GM12873 (cell line): Measurements from ENCODE around the gene ARHGAP33.

Source experiments
- CTCF ChIP-seq: IDR thresholded peaks from 2 replicates; pipeline ENCODE4 v1.5.1; 2012; ENCODE audit warnings: low read depth, mild to moderate bottlenecking, moderate library complexity, low read length, control low read depth; ENCODE audit not compliant: insufficient read depth; ENCODE audit errors: missing control alignments

The ARHGAP33 gene

DNA sequence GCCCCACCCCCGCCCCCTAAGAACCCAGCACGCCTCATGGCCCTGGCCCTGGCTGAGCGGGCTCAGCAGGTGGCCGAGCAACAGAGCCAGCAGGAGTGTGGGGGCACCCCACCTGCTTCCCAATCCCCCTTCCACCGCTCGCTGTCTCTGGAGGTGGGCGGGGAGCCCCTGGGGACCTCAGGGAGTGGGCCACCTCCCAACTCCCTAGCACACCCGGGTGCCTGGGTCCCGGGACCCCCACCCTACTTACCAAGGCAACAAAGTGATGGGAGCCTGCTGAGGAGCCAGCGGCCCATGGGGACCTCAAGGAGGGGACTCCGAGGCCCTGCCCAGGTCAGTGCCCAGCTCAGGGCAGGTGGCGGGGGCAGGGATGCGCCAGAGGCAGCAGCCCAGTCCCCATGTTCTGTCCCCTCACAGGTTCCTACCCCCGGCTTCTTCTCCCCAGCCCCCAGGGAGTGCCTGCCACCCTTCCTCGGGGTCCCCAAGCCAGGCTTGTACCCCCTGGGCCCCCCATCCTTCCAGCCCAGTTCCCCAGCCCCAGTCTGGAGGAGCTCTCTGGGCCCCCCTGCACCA is 11.9 kb downstream of the ARHGAP33 start:
- TF ChIP-seq CTCF: no peak

DNA sequence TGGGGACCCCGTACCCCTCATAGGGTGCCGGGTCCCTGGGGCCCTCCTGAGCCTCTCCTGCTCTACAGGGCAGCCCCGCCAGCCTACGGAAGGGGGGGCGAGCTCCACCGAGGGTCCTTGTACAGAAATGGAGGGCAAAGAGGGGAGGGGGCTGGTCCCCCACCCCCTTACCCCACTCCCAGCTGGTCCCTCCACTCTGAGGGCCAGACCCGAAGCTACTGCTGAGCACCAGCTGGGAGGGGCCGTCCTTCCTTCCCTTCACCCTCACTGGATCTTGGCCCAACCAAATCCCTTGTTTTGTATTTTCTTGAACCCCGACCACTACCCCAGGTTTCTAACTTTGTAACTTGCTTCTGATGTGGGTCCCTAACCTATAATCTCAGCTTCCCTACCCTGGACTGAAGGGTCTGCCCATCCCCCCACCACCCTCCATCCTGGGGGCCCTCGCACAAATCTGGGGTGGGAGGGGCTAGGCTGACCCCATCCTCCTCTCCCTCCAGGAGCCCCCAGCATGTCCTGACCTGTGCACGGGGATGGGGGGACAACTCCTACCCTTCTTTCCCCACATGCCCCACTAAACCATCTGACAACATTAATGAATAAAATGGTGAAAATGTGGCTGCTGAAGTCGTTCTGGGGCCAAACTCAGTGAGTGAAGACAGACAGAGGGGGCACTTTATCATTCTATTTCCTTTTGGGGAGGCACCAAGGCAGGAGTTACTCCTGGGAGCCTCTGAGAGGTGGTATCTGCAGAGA is 13.0 kb downstream of the ARHGAP33 start:
- no peak for TF ChIP-seq CTCF

GRCh38 chr19:35789195-35789977 is 14.0 kb downstream of the ARHGAP33 start:
- no peak for TF ChIP-seq CTCF

DNA sequence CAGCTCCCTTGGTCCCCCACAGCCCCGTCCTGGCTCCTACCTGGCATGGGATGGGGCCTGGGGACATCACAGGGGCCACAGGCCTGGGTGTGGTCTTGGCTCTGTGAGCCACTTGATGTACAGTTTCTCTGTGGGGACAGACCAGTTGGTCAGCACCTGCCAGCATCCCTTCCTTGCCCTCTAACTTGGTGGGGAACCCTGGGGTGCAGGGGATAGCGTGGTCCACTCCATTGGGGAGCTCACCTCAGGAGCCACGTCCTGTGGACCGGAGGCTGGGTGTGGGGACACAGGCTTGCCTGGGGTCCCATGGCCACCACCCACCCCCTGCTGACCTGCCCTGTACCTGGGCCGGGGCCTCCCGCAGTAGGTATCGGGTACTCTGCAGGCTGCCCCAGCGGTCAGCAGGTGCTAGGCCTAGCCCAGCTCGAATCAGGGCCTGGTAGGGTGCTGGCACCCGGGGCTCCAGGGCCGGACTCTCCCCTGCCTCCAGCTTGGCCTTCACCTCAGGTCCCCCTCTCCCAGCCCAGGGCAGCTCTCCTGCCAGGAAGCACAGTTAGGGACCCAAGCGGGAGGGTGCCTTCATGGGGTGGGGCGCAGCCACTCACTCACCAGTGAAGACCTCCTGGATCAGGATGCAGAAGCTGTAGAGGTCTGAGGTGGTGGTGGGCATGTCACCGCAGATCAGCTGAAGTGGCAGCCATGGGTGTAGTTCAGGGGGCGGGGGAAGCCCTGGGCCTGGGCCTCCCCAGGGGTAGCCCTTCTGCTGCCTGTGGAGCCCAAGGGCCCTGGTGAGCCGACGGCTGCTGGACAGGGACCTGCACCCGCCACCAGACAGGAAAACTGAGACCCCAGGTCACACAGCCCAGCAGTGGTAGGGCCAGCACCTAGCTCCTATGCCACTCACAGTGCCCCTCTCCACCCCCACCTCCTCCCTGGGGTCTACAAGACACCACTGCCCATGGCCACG is 14.9 kb downstream of the ARHGAP33 start:
- no peak for TF ChIP-seq CTCF

GRCh38 chr19:35790981-35791813 is 15.8 kb downstream of the ARHGAP33 start:
- TF ChIP-seq CTCF: peak; percentile 44

GRCh38 chr19:35791814-35792279 is 16.5 kb downstream of the ARHGAP33 start:
- no peak for TF ChIP-seq CTCF
